Esophagus squamous epithelium (tissue), 5 donors: ENCODE measurements around the gene ACSL1. TPM values are rescaled to one million over a fixed set of nuclear protein-coding genes. Genes with fewer than 3 reads are reported as not detected.
A peak's percentile ranks its signal among the peaks of the same experiment; 100 is the strongest.

Source experiments
- DNase-seq: peaks from one replicate; lab custom pipeline; 2025; lab: John Stamatoyannopoulos, UW
- H3K27ac ChIP-seq, 4 donors: fragments of 200-600 bp; sonication (generic); one replicate each; pipeline ENCODE4 v1.5.1; 2016 to 2019; ENCODE audit warnings: mild to moderate bottlenecking in 1 of 4
- H3K27me3 ChIP-seq, 4 donors: fragments of 200-600 bp; sonication (generic); 1 replicate in 3 of 4; 2 replicates in 1 of 4; pipeline versions ENCODE4 v1.5.1 to v1.6.0; 2017 to 2021; ENCODE audit warnings: antibody characterized with exemption in 1 of 4
- H3K36me3 ChIP-seq, 3 donors: fragments of 200-600 bp; sonication (generic); one replicate each; pipeline ENCODE4 v1.5.1; 2016 to 2019
- H3K4me1 ChIP-seq, 3 donors: fragments of 200-600 bp; sonication (generic); one replicate each; pipeline ENCODE4 v1.5.1; 2017 to 2019
- H3K4me3 ChIP-seq, 4 donors: fragments of 200-600 bp; sonication (generic); 1 replicate in 3 of 4; 2 replicates in 1 of 4; pipeline ENCODE4 v1.5.1; 2016 to 2019; ENCODE audit warnings: mild to moderate bottlenecking in 2 of 4, moderate library complexity in 1 of 4
- H3K9me3 ChIP-seq, 3 donors: fragments of 200-600 bp; sonication (generic); one replicate each; pipeline ENCODE4 v1.5.1; 2016 to 2019
- CTCF ChIP-seq, 6 experiments: fragments of 450-650 bp in 4 of 6; fragments of 200-600 bp in 2 of 6; sonication (generic) in 2 of 6; IDR thresholded peaks; one replicate each; pipeline ENCODE4 v1.5.1; 2016 to 2019; ENCODE audit warnings: antibody characterized with exemption in 6 of 6, mild to moderate bottlenecking in 4 of 6, moderate library complexity in 4 of 6
- POLR2A ChIP-seq, 4 donors: fragments of 450-650 bp; IDR thresholded peaks; one replicate each; pipeline ENCODE4 v1.6.1; 2017; ENCODE audit warnings: antibody characterized with exemption in 4 of 4, mild to moderate bottlenecking in 4 of 4, moderate library complexity in 3 of 4
- WGBS, 2 donors: methylation state at CpG; one replicate each; pipeline ENCODE4 v1.1.5; 2018; 5-methylcytosine and 5-hydroxymethylcytosine counted together
- intact Hi-C: fragments of 100-400 bp; cut with DNase I; formaldehyde crosslinking; loops from one replicate; pipeline ENCODE4 v1.15.0; 2022
- total RNA-seq, 4 donors: library from RNA; depleted of rRNA; stranded (reverse); fragments of >200 nt; gene quantifications; one replicate each; pipeline ENCODE4 v1.1.0, GENCODE V29; 2016
- donor health status: DM: yes; HTN: yes; CAD: no.

ACSL1 gene
- total RNA-seq, 4 donors from 2014 or later, result 59.7 to 101 (median 73.8) TPM

GRCh38 chr4:184803874-184804273, 21.9 kb downstream of the ACSL1 start:
- Histone ChIP-seq H3K4me3 (no peak overlapping the region), H3K27ac (peak overlapping the region in 3 of 4 donors; percentile 22 to 87 (median 84)), H3K4me1 (peaks cover 18 to 89% (median 34%) of the 10 kb centered on the region in 3 donors), H3K36me3 (peaks cover 0 to 37% (median 0%) of the 10 kb centered on the region in 3 donors), H3K27me3 (no peaks in the 10 kb centered on the region), H3K9me3 (no peaks in the 10 kb centered on the region)
- 78 to 79% methylated on average over 4 of the region's 4 CpGs for WGBS, 2 donors
- TF ChIP-seq CTCF (IDR thresholded peaks at IDR 0.05) (no peak), POLR2A (IDR thresholded peaks at IDR 0.05) (no peak)
- intact Hi-C loops, result no loop called here
- no peak for DNase-seq

GRCh38 chr4:184803133-184803532, 22.6 kb downstream of the ACSL1 start:
- H3K36me3 ChIP-seq, result peaks cover 0 to 42% (median 0%) of the 10 kb centered on the region in 3 donors
- DNase-seq, result no peak
- H3K4me1 ChIP-seq, result peaks cover 18 to 82% (median 26%) of the 10 kb centered on the region in 3 donors
- intact Hi-C loops, result no loop called here
- H3K27ac ChIP-seq, result peak overlapping the region in 1 of 4 donors; percentile 87
- 97 to 98% methylated on average over 16 of the region's 16 CpGs for WGBS, 2 donors
- TF ChIP-seq CTCF (IDR thresholded peaks at IDR 0.05), result no peak
- no peak for TF ChIP-seq POLR2A (IDR thresholded peaks at IDR 0.05)
- H3K9me3 ChIP-seq, result no peaks in the 10 kb centered on the region
- no peaks in the 10 kb centered on the region for H3K27me3 ChIP-seq
- H3K4me3 ChIP-seq, result no peak overlapping the region

- no peak overlapping the region for H3K27ac ChIP-seq
- H3K4me1 ChIP-seq, result peaks cover 18 to 77% (median 21%) of the 10 kb centered on the region in 3 donors
- no peak overlapping the region for H3K4me3 ChIP-seq
- H3K9me3 ChIP-seq, result no peaks in the 10 kb centered on the region
- 78 to 83% methylated on average over 9 of the region's 9 CpGs for WGBS, 2 donors
- peaks cover 0 to 47% (median 0%) of the 10 kb centered on the region in 3 donors for H3K36me3 ChIP-seq
- intact Hi-C loops, result no loop called here
- TF ChIP-seq CTCF (IDR thresholded peaks at IDR 0.05) (no peak), POLR2A (IDR thresholded peaks at IDR 0.05) (no peak)
- no peaks in the 10 kb centered on the region for H3K27me3 ChIP-seq
- no peak for DNase-seq
These were observed 23.1 kb downstream of the ACSL1 start for GRCh38 chr4:184802697-184803015.

- Histone ChIP-seq H3K4me1 (peaks cover 15 to 71% (median 18%) of the 10 kb centered on the region in 3 donors), H3K4me3 (no peak overlapping the region), H3K9me3 (no peaks in the 10 kb centered on the region), H3K27me3 (no peaks in the 10 kb centered on the region), H3K27ac (no peak overlapping the region), H3K36me3 (peaks cover 0 to 53% (median 0%) of the 10 kb centered on the region in 3 donors)
- WGBS, 2 donors, result 51 to 59% methylated on average over 10 of the region's 10 CpGs
- DNase-seq, result no peak
- intact Hi-C loops, result no loop called here
- no peak for TF ChIP-seq POLR2A (IDR thresholded peaks at IDR 0.05)
- no peak for TF ChIP-seq CTCF (IDR thresholded peaks at IDR 0.05)
These were observed 23.7 kb downstream of the ACSL1 start for GRCh38 chr4:184801781-184802696.

GRCh38 chr4:184798504-184798903, 27.3 kb downstream of the ACSL1 start:
- no peak for TF ChIP-seq POLR2A (IDR thresholded peaks at IDR 0.05)
- no peak for TF ChIP-seq CTCF (IDR thresholded peaks at IDR 0.05)
- no peaks in the 10 kb centered on the region for H3K27me3 ChIP-seq
- intact Hi-C loops, result no loop called here
- H3K27ac ChIP-seq, result no peak overlapping the region
- no peaks in the 10 kb centered on the region for H3K9me3 ChIP-seq
- peaks cover 0 to 58% (median 0%) of the 10 kb centered on the region in 3 donors for H3K36me3 ChIP-seq
- no peak for DNase-seq
- H3K4me1 ChIP-seq, result peaks cover 0 to 37% (median under 1%) of the 10 kb centered on the region in 3 donors
- WGBS, 2 donors, result 93 to 98% methylated on average over 5 to 7 of the region's 7 CpGs
- H3K4me3 ChIP-seq, result no peak overlapping the region
